Heart right ventricle (tissue), 16 donors: ENCODE data around the gene RTCB. TPM values are rescaled to one million over a fixed set of nuclear protein-coding genes. Genes with fewer than 3 reads are reported as not detected.

Experiments
- ATAC-seq, 8 donors: fragments of 200-7000 bp; cut with Tn5 transposase; one replicate each; pipeline ENCODE4 v1.9.1; 2020; ENCODE audit warnings: mild to moderate bottlenecking in 8 of 8, moderate library complexity in 8 of 8, moderate number of reproducible peaks in 1 of 8
- DNase-seq, 2 donors: peaks; one replicate each; pipeline ENCODE4 v3.0.0-alpha.2; 2020
- H3K27ac ChIP-seq, 10 donors: fragments of 200-600 bp; sonication (generic) in 2 of 10; one replicate each; pipeline versions ENCODE4 v1.5.0 to v1.8.0; 2020 to 2022; ENCODE audit warnings: mild to moderate bottlenecking in 3 of 10
- H3K27me3 ChIP-seq, 7 donors: fragments of 200-600 bp; one replicate each; pipeline ENCODE4 v1.8.0; 2021 to 2022; ENCODE audit warnings: mild to moderate bottlenecking in 2 of 7
- H3K36me3 ChIP-seq, 9 donors: fragments of 200-600 bp; sonication (generic) in 1 of 9; one replicate each; pipeline versions ENCODE4 v1.5.0 to v1.8.0; 2020 to 2022; ENCODE audit warnings: mild to moderate bottlenecking in 2 of 9
- H3K4me1 ChIP-seq, 9 donors: fragments of 200-600 bp; sonication (generic) in 1 of 9; one replicate each; pipeline versions ENCODE4 v1.5.0 to v1.8.0; 2020 to 2022; ENCODE audit warnings: mild to moderate bottlenecking in 4 of 9
- H3K4me3 ChIP-seq, 10 donors: fragments of 200-600 bp; sonication (generic) in 2 of 10; one replicate each; pipeline versions ENCODE4 v1.5.0 to v1.8.0; 2020 to 2022; ENCODE audit warnings: mild to moderate bottlenecking in 7 of 10, moderate library complexity in 2 of 10
- H3K9me3 ChIP-seq, 11 donors: fragments of 200-600 bp in 10 of 11; sonication (generic) in 2 of 11; one replicate each; pipeline versions ENCODE4 v1.5.0 to v1.8.0; 2013 to 2022; ENCODE audit warnings: mild to moderate bottlenecking in 2 of 11, control low read depth in 1 of 11, moderate library complexity in 1 of 11
- CTCF ChIP-seq, 9 donors: fragments of 200-600 bp; sonication (generic) in 2 of 9; IDR thresholded peaks; one replicate each; pipeline versions ENCODE4 v1.5.0 to v1.8.0; 2021 to 2022; ENCODE audit warnings: antibody characterized with exemption in 9 of 9, mild to moderate bottlenecking in 5 of 9, moderate library complexity in 1 of 9
- WGBS, 2 donors: extraction: QIAGEN DNeasy Blood & Tissue Kit; methylation state at CpG; one replicate each; pipeline ENCODE4 v1.1.7; 2013; ENCODE audit warnings: inconsistent platforms in 1 of 2; 5-methylcytosine and 5-hydroxymethylcytosine counted together
- intact Hi-C, 10 donors: fragments of 100-400 bp; cut with DNase I; formaldehyde crosslinking; loops; one replicate each; pipeline versions ENCODE4 v1.11.1 to v1.14.2; 2022
- polyA plus RNA-seq, 2 donors: library from polyadenylated mRNA; stranded (reverse); fragments of 200-250 nt; gene quantifications; one replicate each; pipeline ENCODE4 v1.2.3, GENCODE V29; 2013
- total RNA-seq, 10 donors: library from RNA; stranded (reverse); fragmentation: NEBNext Ultra II Directional in 3 of 10; extraction: Animal tissue kit (Norgen Biotek cat#: 25700) in 3 of 10; gene quantifications; one replicate each; pipeline versions ENCODE4 v1.2.1 to v1.2.4, GENCODE V29; 2021 to 2023
- donor health status: Arrhythmogenic right ventricular cardiomyopathy.
- donor health status: ischemic (EF 13 %, LVEDD 7.1; RV severe dilation, severe dysfunction).
- donor health status: healthy with polysubstance abuse.
- donor health status: DM: no; HTN: yes; CAD: no.
- donor health status: DM: no; HTN: no; CAD: no.
- donor health status: ischemic (EF 25% LVEDD 6.9; RV normal size, moderate dysfunction).
- donor health status: ischemic (EF 25% LVEDD 5.7; RV mildly dilated, moderate dysfunction).
- donor health status: healthy.
- donor health status: DM: yes; HTN: yes; CAD: no.
- donor health status: Ischemic cardiomyopathy.
- donor health status: ischemic (EF 35%, LVEDD 5.7; RV mildly dilated, moderate dysfunction).
- donor health status: nonischemic (EF 11% LVEDD 7.7; RV severe dilation, severe dysfunction).
- donor health status: DM: yes; HTN: yes; CAD: no.
- donor health status: PGD.
- donor health status: ischemic (EF 29% LVEDD 5.4; RV normal size, mild dysfunction).
- donor health status: nonischemic (EF 23%, LVEDD 6.1; RV moderate dilation, normal function).

The RTCB gene
- total and polyA plus RNA-seq, 12 donors: 15.6 to 75.3 (median 47.0) TPM

DNA sequence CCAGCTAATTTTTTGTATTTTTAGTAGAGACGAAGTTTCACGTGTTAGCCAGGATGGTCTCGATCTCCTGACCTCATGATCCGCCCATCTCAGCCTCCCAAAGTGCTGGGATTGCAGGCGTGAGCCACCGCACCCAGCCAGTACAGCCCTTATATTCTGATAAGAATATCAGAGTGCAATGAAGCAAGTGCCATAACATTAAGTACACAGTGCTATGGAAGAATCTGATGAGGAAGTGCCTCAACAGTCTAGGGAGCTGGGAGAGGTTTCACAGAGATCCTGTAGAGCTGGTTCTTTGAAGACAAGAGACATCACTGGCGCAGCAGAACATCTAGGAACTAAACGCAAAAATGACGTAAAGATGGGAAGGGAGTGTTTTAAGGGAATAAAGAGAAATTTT is 2.1 kb downstream of the RTCB start:
- no peak overlapping the region for H3K27ac ChIP-seq
- 92 to 94% methylated on average over 9 of the region's 9 CpGs for WGBS, 2 donors
- no peak for ATAC-seq
- intact Hi-C loops: loop anchor here in 5 of 10 donors (5.0 to 10.0 kb wide), 3 partner anchors 62 to 595 kb away; partner anchors contain the start of gene FBXO7 (in 4 of the 5)
- peak overlapping the region in 1 of 10 donors; percentile 88 for H3K4me3 ChIP-seq
- H3K9me3 ChIP-seq: no peaks in the 10 kb centered on the region
- H3K36me3 ChIP-seq: peaks cover 0 to 49% (median 33%) of the 10 kb centered on the region in 9 donors
- peaks cover 0 to 49% (median 22%) of the 10 kb centered on the region in 9 donors for H3K4me1 ChIP-seq
- no peaks in the 10 kb centered on the region for H3K27me3 ChIP-seq
- no peak for DNase-seq
- TF ChIP-seq CTCF (IDR thresholded peaks at IDR 0.05): no peak

GRCh38 chr22:32407936-32408335 is 4.1 kb downstream of the RTCB start:
- DNase-seq (no peak), ATAC-seq (no peak)
- H3K27me3 ChIP-seq: no peaks in the 10 kb centered on the region
- H3K4me3 ChIP-seq: no peak overlapping the region
- no peaks in the 10 kb centered on the region for H3K9me3 ChIP-seq
- no peak for TF ChIP-seq CTCF (IDR thresholded peaks at IDR 0.05)
- H3K36me3 ChIP-seq: peaks cover 0 to 70% (median 33%) of the 10 kb centered on the region in 9 donors
- intact Hi-C loops: no loop called here
- WGBS, 2 donors: 48% methylated on average over 2 of the region's 2 CpGs
- peak overlapping the region in 1 of 10 donors; percentile 56 for H3K27ac ChIP-seq
- H3K4me1 ChIP-seq: peaks cover 0 to 49% (median 22%) of the 10 kb centered on the region in 9 donors

GRCh38 chr22:32407312-32407711 is 4.7 kb downstream of the RTCB start:
- no peak for ATAC-seq
- Histone ChIP-seq H3K4me1 (peaks cover 0 to 45% (median 22%) of the 10 kb centered on the region in 9 donors), H3K36me3 (peaks cover 0 to 76% (median 33%) of the 10 kb centered on the region in 9 donors), H3K4me3 (no peak overlapping the region), H3K27ac (peak overlapping the region in 1 of 10 donors; percentile 56), H3K9me3 (no peaks in the 10 kb centered on the region), H3K27me3 (no peaks in the 10 kb centered on the region)
- WGBS, 2 donors: 87 to 92% methylated on average over 3 of the region's 3 CpGs
- no peak for DNase-seq
- TF ChIP-seq CTCF (IDR thresholded peaks at IDR 0.05): no peak
- intact Hi-C loops: no loop called here

DNA sequence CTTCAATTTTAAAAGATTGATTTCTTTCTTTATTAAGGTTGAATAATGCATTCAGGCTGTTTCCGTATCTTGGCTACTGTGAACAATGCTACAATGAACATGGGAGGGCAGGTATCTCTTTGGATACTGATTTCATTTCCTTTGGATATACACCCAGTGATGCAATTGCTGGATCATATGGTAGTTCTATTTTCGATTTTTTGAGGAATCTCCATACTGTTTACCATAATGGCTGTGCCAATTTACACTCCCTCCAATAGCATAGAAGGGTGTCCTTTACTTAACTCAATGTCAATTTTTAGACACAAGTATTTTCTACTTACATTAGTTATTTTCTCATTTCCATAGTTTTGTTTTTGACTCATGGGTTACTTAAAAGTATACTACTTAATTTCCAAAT is 8.0 kb downstream of the RTCB start:
- Histone ChIP-seq H3K27me3 (no peaks in the 10 kb centered on the region), H3K27ac (no peak overlapping the region), H3K9me3 (no peaks in the 10 kb centered on the region), H3K4me1 (peaks cover 0 to 21% (median 0%) of the 10 kb centered on the region in 9 donors), H3K4me3 (no peak overlapping the region), H3K36me3 (peaks cover 0 to 100% (median 60%) of the 10 kb centered on the region in 9 donors)
- TF ChIP-seq CTCF (IDR thresholded peaks at IDR 0.05): no peak
- intact Hi-C loops: no loop called here
- ATAC-seq: no peak
- 73 to 90% methylated on average over 2 of the region's 2 CpGs for WGBS, 2 donors
- DNase-seq: no peak
